Putamen (tissue), 1 donor: ENCODE measurements around the gene ISL2.

ENCODE experiments used
- DNase-seq: peaks from one replicate; pipeline ENCODE4 v3.0.0-alpha.2; 2016; ENCODE audit warnings: low spot score

ISL2 gene

DNA sequence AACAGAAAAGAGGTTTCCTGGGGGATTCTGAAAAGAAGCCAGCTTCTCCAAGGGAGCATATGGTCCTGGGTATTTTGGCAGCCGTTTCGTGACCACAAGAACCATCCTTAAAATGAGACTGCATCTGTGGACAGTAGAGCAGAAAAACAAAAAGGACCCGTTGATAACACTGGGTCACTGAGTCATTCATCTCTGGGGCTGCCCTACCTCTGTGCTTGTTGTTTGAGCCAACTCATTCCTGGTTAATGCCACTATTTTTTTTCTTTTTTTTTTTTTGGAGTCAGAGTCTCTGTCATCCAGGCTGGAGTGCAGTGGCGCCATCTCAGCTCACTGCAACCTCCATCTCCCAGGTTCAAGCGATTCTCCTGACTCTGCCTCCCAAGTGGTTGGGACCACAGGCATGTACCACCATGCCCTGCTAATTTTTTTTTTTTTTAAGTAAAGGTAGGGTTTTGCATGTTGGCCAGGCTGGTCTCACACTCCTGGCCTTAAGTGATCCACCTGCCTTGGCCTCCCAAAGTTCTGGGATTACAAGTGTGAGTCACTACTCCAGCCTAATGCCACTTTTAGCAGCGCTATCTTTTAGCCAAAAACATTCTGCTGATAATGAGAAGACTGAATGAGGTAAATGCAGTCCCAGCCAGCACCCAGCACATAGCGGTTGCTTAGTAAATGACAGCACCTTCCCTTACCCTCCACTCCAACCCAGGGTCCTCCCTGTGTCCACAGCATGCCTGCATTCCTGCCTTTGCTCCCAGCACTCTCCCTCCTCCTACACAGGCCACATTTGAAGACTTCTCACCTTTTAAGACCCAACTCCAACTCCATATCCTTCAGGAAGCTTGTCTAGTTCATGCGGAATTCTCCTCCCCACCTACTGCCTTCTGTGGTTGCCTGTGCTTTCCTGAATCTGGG lies 9.1 kb upstream of the ISL2 start:
- no peak for DNase-seq

DNA sequence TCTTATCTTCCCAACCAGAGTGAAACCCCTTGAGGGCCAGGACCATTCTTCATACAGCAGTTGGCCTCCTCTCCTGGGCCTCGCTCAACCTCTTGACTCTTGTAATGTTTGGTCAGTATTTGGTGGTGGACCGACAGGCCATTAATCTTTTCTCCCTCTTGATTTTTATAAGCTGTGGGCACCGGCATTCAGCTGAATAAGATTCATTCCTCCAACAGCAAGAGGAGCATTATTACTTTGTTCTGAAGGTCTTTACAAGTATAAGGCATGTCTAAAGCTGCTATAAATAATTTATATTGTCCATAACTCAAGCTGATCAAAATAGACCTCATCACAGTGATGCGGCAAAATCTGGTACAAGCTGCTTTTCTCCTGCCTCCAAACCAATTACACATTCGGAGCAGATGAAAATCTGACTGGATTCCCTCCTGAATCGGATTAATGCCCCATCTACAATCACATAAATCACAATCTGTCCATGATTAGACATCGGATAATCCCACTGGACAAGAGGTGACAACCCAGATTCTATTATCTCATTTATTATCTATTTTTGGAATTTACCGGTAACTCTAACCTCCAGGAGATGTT lies 8.4 kb upstream of the ISL2 start:
- DNase-seq = no peak

DNA sequence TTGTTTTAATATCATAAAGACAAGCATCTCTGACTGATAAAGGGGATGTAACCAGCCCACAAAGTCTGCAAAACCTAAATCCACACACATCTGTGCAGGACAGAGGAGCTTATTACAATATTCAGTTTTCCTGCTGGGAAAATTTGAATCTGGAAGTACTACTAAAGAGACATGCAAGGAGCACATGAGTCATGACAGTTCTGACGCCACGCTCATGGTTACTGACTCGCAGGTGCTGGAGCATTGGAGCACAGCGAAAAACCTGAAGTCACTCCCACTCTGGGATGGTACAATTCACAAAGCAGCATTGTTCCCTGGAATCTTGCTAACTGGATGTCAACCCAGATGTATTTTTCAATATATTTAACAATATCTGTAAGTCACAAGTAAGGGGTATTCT lies 7.6 kb upstream of the ISL2 start:
- no peak for DNase-seq

DNA sequence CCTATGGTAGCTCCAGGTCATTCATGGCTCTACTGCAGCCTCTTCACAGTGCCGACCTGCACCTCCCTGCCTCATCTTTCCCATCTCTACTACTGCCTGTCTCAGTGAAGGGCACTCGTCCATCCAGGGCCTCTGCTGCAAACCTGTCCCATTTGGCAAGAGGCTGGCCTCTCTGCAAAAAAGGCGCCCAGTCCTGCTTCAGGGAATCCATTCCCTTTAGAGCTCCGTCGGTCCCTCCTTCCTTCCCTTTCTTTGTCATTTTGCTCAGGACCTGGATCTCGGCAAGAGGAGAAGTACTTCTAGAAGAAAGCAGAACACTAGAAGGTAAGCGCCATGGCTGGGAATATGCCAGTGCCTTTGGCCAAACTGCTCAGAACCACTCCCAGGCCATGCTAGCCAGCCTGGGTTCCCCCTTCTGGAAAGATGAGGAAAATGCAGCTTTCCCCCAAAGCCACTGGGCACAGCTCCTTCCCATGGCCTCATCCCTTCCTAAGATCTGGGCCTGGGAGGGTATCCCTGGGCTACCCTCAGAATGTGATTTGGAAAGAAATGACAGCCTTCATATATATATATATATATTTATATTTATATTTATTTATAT lies 6.4 kb upstream of the ISL2 start:
- DNase-seq = no peak

DNA sequence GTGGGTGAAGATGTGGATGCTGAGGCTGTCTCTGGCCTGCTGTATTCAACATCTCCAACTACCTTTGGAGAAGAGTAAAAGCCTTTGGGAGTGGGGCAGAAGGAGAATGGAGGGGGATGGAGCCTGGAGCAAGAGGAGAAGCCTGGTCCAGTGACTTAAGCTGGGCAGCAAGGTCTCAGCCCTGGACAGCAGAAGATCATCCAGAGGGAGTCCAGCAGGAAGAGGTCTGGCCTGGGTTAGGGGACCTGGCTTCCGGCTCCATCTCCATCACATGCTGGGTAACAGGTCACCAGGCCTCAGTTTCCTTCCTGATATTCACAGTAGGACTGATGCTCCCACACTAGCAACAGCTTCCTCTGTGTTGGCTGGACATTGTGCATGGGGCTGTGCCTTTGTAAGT lies 3.8 kb upstream of the ISL2 start:
- DNase-seq = no peak

DNA sequence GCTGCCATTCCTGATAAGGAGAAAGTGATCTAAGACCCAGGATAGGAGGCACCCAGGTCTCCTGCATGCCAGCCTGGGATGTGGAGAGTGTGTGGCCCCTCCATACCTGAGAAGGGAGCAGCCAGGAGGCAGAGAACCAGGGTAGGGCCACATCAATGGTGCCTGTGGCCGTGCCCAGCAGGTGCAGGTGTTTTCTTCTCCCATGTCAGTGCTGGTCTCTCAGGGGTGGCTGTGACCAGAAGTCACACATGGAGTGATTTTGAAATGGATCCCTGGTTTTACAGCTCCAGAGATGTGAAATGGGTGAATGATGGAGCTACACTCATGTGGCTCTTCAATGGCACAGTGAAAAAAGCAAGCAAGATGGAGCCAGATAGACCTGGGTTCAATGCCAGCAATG lies 3.3 kb upstream of the ISL2 start:
- DNase-seq = no peak

DNA sequence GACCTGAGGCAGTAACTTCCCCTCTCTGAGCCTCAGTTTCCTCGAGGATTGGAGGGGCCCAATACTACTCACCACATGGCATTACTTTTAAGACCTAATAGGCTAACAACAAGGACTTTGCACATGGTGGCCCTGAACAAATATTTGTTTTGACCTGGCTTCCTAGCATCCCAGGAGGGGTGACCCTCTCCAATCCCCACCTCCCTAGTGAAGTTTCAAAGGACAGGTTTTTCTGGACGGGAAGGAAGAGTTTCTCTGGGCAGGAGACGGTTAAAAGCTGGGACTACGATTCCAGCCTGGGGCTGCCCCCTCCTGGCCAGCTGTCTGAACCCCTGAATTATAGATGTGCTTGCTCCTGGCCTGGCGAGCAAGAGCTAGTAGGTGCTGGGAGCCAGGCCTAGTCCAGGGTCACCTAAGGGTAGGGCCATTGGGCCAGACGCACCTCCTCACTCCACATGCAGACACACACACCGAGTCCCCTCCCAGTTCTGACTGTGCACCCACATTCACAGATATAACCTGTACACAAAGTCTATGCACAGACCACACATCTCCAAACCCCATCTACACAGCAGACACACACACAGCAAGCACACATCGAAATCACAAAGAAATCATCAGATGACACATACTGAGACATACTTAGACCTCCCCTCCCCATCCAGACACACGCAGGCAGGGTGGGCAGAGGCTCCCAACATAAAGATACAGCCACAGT lies 2.7 kb upstream of the ISL2 start:
- DNase-seq = no peak

DNA sequence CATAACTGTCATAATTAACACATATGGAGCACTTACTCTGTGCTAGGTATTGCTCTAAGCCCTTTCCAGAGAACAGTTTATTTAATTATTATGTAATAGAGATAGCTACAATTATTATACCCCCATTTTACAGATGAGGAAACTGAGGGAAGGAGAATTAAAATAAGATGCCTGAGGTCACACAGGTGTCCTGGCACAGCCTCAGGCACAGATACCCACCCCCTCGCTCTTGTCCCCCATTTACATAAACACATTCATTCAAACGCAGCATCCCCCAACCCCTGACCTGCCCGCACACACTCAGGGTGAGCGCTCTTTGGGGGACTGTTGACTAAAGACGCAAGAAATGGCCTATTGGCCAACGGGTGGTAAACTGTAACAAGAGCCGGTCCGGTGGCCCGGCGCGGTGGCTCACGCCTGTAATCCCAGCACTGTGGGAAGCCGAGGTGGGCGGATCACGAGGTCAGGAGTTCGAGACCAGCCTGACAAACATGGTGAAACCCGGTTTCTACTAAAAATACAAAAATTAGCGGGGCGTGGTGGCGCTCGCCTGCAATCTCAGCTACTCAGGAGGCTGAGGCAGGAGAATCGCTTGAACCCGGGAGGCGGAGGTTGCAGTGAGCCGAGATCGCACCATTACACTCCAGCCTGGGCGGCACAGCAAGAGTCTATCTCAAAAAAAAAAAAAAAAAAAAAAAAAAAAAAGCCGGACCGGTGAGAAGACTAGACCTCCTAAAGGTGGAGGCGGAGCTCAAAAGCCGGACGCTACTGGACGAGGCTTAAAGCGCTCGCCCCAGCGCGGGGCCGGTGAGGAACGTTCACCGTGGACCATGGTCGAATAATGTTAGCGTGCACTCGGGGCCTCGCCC lies 1.9 kb upstream of the ISL2 start:
- DNase-seq = no peak

DNA sequence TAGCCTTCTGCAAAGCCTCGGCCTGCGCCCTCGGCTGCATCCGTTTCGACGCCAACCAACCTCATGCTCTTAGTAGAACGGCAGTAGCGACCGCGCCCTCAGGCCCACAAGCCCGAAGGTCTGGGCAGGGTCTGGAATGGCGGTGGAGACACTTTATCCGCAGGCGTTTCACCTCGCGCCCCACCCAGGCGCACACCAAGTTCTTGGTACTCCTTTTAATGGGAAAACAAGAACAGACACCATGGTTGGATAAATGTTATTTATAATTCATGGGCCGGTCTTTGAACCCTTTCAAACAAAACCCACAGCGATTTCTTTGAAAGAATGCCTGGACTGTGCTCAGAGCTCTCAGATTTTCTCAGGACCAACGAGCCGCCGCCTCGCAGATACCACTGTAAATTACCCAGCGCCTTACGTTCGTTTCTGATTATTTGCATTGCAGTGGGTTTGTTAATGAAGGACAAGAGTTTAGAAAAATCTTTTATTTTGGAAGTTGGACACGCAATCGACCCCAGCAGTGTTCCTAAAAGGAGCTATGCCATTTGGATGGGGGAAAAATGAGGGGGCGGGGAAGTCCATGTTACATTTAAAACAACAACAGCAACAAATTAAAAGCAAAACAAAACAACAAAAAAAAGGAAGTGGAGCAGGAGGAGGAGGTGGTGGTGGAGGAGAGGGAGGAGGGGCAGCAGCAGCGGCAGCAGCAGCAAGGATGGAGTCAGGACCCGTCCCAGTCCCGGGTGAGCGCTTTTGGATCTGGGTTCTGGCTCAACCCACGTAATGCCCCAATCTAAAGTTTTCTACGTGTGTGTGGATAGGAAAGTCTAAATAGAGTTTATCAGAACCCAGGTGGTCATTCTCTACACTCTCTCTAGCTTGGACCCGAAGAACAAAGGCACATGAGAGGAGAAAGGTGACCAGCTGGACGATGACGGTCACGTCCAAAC lies 993 bp upstream of the ISL2 start:
- no peak for DNase-seq

DNA sequence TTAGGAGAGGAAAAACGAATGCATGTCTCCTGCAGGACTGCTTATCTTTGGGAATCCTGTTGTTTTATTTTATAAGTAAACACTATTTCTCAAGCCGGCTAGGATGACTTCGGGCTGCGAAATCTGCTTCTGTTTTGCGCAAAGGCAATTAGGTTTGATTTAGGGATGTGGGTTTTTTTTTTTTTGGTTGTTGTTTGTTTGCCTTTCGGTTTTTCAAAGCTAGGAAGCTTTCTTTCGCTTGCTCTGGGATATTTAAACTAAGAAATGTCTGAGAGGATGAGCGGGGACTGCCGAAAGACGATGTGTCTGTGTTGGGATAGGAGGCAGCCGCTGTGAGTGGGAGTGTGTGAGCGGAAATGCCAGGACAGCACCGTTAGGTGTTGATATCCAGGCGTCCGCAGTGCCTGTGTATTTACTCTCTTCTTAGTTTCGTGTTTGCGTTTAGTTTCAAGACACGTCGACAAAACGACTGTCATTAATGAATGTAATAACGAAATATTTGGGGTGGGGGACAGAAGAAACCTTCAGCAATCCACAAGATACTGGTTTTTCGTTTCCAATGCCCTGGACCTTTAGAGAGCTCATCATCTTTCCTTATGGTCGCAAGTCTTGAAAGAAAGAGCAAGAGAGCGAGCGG lies 604 bp downstream of the ISL2 start:
- DNase-seq = no peak

DNA sequence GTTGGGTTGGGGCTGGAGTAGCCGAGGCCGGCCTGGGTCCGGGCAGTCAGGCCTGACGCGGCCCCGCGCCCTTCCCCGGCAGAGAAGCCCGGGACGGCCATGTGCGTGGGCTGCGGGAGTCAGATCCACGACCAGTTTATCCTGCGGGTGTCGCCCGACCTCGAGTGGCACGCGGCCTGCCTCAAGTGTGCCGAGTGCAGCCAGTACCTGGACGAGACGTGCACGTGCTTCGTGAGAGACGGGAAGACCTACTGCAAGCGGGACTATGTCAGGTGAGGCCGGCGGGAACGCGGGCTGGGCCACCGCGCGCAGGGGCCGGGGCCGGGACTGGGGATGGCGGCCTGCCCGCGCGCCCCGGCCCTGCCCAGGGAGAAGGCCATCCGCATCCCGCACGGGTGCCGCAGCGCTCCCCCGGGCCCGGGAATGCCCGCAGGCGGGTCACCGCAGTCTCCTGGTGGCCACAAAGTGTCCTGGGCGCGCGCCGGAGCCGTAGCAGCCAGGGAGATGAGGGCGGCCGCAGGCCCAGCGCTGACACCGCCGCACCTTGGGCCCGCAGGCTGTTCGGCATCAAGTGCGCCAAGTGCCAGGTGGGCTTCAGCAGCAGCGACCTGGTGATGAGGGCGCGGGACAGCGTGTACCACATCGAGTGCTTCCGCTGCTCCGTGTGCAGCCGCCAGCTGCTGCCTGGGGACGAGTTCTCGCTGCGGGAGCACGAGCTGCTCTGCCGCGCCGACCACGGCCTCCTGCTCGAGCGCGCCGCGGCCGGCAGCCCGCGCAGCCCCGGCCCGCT lies 1.3 kb downstream of the ISL2 start:
- no peak for DNase-seq

DNA sequence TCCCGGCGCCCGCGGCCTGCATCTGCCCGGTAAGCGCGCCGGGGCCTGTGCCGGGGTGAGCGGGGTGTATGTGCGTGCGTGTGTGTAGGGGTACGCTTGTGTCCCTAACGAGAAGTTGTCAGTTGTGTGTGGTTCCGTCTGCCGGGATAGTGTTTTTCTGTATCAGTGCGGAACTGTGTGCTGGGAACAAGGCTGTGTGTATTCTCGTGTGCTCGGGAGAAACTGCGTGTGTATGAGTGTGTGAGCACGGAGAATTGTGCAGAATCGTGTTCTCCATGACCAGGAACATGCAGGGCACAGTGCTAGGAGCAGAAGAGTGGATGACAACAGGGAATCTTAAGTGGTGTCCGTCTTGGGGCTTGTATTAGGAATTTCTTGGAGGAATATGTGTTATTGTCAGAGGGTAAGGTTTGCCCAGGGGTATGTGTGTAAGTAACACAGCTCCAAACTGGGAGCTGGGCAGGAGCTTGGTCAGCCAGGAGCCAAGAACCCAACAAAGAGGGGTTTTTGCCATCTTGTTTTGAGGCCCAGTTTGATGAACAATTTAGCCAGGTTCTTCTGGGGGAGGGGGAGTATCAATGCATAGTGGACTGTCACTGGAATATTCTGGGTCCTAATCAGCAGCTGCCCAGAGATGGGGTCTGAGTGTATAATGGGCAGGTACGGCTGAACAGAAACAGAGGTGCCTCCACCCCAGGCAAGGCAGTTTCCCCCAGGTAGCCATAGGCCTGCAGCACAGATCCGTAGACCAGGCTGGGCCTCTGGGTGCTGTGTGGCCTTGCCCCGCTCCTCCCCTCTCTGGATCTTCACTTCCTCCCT lies 2.1 kb downstream of the ISL2 start:
- no peak for DNase-seq

DNA sequence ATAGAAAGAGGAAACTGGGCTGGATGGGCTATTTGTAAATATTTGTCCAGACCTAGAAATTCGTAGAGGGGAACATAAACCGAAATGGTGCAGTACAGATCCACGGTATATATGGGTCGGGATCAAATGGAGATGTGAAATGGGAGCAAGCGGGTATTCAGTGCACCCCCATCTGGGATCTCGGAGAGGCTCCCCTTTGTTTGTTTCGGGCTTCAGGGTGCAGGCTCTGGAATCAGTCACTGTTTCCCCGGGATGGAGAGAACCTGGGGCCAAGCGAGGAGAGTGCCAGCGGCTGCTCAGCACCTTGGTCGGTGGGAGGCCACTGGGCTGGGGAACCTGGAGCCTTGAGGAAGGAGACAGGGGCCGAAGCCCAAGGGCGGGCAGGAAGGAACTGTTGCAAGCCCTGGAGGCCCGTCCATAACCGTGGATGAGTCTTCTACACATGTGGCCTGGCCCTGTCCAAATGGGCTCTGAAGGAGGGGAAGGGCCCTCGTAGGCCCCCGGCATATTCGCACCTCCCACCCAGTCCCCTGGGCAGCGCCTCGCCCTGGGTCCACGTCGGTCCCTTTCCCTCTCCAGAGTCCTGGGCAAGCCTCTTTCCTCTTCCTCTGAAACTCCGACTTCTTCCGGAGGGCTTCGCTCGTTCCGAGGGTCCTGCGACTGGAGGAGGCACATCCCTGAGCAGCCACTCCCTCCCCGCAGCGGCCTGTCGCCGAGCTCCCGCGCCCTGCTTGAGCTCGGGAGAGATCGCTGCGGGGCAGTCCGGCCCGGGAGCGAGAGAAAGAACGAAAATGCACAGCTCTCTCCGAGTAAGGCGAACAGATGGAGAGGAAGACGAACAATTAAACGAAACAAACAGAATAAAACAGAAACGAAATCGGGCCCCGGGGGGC lies 3.0 kb downstream of the ISL2 start:
- no peak for DNase-seq

DNA sequence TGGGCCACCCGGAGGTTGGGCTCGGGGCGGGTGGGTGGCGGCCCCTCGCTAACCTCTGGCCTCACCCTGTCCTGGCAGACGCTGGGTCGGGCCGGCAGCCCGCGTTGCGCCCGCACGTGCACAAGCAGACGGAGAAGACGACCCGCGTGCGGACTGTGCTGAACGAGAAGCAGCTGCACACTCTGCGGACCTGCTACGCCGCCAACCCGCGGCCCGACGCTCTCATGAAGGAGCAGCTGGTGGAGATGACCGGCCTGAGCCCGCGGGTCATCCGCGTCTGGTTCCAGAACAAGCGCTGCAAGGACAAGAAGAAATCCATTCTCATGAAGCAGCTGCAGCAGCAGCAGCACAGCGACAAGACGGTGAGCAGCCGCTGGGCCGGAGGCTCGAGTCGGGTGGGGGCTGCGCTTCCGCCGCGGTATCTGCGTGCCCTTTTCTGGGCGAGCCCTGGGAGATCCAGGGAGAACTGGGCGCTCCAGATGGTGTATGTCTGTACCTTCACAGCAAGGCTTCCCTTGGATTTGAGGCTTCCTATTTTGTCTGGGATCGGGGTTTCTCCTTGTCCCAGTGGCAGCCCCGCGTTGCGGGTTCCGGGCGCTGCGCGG lies 3.7 kb downstream of the ISL2 start:
- no peak for DNase-seq

DNA sequence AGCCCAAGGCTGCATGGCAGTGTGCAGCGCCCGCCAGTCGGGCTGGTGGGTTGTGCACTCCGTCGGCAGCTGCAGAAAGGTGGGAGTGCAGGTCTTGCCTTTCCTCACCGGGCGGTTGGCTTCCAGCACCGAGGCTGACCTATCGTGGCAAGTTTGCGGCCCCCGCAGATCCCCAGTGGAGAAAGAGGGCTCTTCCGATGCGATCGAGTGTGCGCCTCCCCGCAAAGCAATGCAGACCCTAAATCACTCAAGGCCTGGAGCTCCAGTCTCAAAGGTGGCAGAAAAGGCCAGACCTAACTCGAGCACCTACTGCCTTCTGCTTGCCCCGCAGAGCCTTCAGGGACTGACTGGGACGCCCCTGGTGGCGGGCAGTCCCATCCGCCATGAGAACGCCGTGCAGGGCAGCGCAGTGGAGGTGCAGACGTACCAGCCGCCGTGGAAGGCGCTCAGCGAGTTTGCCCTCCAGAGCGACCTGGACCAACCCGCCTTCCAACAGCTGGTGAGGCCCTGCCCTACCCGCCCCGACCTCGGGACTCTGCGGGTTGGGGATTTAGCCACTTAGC lies 4.3 kb downstream of the ISL2 start:
- no peak for DNase-seq

DNA sequence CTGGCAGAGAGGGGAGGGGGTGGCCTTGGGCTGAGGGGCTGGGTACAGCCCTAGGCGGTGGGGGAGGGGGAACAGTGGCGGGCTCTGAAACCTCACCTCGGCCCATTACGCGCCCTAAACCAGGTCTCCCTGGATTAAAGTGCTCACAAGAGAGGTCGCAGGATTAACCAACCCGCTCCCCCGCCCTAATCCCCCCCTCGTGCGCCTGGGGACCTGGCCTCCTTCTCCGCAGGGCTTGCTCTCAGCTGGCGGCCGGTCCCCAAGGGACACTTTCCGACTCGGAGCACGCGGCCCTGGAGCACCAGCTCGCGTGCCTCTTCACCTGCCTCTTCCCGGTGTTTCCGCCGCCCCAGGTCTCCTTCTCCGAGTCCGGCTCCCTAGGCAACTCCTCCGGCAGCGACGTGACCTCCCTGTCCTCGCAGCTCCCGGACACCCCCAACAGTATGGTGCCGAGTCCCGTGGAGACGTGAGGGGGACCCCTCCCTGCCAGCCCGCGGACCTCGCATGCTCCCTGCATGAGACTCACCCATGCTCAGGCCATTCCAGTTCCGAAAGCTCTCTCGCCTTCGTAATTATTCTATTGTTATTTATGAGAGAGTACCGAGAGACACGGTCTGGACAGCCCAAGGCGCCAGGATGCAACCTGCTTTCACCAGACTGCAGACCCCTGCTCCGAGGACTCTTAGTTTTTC lies 4.9 kb downstream of the ISL2 start:
- no peak for DNase-seq
